GM13976 (cell line): ENCODE results near the gene PGR.

Experiments
- DNase-seq: peaks from one replicate; pipeline ENCODE4 v3.0.0; 2012; ENCODE audit warnings: low spot score
- in situ Hi-C: fragments of 300-500 bp; cut with MboI; formaldehyde crosslinking; loops from one replicate; pipeline ENCODE4 v1.12.0; 2022; ENCODE audit warnings: low sequenced_read_pairs, mixed read lengths, inconsistent platforms; ENCODE audit not compliant: unreplicated experiment
- TF ChIP-seq, protein P1 (sequence below): IDR thresholded peaks from 2 replicates; pipeline ENCODE4 v1.5.1; 2012; ENCODE audit warnings: borderline replicate concordance, mild to moderate bottlenecking; ENCODE audit not compliant: insufficient read depth; ENCODE audit errors: extremely low read depth, missing control alignments, control extremely low read depth

PGR gene

DNA sequence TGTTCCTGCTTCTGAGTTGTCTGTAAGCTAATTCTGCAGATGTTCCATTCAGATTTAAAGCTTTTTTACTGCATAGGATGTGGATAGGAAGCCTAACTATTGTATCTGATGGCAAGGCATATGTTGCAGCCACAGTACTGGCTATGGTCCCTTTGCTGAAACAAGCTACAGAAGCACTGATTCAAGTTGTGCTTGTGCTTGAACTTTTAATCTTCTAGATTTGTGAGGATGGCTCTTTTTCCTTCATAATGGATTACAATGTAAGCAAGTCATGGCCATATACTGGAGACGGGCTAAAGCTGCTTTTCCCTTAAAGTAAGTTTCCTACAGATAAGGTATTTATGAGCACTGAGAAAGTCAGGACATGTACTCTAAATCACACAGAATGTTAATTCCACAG, 138.7 kb downstream of the PGR start:
- TF ChIP-seq, protein P1, sequence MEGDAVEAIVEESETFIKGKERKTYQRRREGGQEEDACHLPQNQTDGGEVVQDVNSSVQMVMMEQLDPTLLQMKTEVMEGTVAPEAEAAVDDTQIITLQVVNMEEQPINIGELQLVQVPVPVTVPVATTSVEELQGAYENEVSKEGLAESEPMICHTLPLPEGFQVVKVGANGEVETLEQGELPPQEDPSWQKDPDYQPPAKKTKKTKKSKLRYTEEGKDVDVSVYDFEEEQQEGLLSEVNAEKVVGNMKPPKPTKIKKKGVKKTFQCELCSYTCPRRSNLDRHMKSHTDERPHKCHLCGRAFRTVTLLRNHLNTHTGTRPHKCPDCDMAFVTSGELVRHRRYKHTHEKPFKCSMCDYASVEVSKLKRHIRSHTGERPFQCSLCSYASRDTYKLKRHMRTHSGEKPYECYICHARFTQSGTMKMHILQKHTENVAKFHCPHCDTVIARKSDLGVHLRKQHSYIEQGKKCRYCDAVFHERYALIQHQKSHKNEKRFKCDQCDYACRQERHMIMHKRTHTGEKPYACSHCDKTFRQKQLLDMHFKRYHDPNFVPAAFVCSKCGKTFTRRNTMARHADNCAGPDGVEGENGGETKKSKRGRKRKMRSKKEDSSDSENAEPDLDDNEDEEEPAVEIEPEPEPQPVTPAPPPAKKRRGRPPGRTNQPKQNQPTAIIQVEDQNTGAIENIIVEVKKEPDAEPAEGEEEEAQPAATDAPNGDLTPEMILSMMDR, result no peak
- in situ Hi-C loops, result no loop called here
- DNase-seq, result no peak

DNA sequence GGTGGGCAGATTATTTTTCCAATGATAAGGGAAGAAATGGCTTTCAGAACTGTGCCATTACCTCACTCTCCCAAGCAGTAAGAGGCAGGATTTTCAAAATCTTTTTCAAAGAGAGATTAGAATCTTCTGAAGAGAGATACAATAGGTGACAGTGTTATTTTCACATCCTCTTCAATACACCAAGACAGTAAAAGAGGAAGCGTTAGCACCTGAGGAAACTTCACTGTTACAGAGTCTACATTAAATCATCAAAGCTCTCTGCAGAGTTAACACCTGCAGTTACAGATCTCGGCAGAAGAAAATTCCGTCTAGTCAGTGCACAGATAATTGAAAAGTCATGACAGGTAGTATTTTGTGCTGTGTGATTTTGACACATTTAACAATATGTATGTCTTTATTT, 144.9 kb downstream of the PGR start:
- in situ Hi-C loops, result no loop called here
- TF ChIP-seq, protein P1, result no peak
- DNase-seq, result no peak

DNA sequence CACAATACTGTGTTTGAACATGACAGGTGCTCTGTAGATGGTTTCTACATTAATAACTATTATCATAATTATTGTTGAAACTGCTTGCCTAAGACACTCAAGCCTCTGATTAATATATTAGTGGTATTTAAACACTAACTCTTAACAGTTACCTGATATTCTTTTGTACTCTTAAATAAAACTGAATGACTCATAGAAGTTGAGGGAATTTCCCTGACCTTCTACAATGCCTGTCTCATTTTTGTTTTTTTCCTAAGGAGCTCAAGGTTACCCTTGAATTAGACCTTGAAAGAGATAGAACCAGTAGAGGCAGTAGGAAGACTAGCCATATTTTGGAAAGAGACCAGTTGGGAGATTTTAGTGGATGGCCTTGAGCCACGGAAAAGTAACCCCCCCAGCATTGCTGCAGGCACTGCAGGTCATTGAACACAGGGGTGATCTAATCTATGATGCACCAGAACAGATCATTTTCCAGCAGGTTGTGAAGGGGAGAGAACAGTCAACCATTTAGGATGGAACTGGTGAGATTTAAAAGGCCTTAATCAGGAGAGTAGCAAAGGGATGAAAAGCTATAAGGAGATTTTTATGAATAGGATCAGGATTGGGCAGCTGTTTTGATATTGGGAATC, 148.3 kb downstream of the PGR start:
- TF ChIP-seq, protein P1, result no peak
- in situ Hi-C loops, result no loop called here
- no peak for DNase-seq

DNA sequence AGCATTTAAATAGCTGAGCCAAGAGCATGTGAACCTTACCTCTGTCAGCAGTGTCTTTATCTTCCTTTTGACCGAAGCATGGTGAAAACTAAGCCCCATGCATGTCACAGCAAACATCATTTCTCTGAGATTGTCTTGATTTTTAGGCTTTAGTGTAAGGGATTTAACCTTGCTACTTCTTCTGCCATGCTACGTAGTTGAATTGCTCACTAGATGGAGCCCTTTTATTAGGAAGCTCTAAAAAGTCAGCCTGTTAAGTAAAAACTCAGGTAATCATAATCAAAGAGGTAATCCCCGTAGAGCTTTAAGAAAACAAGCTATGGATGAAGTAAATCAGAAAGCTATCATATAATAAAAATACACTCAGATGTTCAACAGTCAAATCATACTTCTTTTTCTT, 149.5 kb downstream of the PGR start:
- TF ChIP-seq, protein P1, result peak; percentile 3
- DNase-seq, result no peak
- in situ Hi-C loops, result no loop called here
